ENCODE measurements around the gene SLCO2A1.

DNA sequence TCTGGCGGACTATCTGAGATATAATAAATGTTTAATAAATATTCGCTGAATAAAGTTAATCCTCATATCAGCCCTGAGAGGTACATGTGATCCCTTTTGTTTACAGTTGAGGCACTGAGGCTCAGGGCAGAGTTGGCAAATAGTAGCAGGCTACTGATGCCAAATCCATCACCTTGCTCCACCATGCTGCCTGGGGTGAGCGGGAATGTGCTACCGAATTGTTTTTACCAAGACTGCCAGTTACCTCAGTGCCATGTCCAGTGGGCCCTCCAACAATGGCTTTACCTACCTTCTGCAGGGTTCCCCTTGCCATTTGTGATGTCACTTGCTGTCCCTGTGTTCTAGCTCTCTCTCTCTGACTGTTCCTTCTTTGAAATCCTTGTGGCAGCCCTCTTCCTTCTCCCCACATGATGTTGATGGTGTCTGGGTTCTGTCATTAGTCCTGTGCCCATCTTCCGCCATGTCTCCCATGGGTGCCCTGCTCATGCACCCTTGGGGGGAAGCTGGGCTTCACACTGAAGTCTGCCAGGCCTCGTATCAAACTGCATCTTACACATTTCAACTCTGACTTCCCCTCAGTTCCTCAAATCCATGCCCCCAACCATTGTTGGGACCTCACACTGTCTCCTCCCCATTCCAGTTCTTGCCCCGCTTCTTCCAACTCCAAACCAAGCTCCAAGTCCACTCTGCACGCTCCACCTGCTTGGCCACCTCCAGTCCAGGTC, 35.4 kb downstream of the SLCO2A1 start:
- TF ChIP-seq EZH2 (IDR thresholded peaks at IDR 0.05; ENCODE audit: low read depth, unreplicated experiment) = no peak
- TF ChIP-seq, protein P1, sequence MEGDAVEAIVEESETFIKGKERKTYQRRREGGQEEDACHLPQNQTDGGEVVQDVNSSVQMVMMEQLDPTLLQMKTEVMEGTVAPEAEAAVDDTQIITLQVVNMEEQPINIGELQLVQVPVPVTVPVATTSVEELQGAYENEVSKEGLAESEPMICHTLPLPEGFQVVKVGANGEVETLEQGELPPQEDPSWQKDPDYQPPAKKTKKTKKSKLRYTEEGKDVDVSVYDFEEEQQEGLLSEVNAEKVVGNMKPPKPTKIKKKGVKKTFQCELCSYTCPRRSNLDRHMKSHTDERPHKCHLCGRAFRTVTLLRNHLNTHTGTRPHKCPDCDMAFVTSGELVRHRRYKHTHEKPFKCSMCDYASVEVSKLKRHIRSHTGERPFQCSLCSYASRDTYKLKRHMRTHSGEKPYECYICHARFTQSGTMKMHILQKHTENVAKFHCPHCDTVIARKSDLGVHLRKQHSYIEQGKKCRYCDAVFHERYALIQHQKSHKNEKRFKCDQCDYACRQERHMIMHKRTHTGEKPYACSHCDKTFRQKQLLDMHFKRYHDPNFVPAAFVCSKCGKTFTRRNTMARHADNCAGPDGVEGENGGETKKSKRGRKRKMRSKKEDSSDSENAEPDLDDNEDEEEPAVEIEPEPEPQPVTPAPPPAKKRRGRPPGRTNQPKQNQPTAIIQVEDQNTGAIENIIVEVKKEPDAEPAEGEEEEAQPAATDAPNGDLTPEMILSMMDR (conservative IDR thresholded peaks at IDR 0.05; ENCODE audit: low read depth in 2 of 2) = no peak

Measured in GM23338 (cell line).